ENCODE data around the gene WNK2. TPM values are rescaled to one million over a fixed set of nuclear protein-coding genes. Genes with fewer than 3 reads are reported as not detected.

The WNK2 gene
- total RNA-seq, 1 donor from 2014 or later = 6.2 TPM

DNA sequence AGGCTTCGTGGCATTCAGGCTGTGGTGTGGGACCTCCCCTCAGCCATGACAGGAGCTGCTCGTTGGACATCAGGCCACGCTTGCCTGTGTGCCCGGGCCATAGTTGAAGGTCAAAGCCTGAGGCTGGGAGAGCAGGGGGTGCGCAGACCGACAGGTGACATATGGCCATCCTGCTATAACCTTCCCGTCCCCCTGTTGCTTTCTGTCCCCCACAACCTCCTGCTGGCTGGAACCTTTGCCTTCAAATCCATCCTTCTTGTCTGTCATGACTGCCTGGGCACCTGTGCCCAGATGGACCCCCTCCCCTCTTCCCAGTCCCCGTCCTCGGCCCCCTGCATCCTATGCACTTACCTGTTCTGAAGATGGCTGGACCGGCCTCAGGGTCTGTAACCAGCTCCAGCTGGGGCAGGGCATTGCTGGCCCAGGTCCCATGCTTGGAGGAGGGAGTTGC lies 83.2 kb downstream of the WNK2 start:
- Histone ChIP-seq H3K79me2 (ENCODE audit: low read depth) (no peaks in the 10 kb centered on the region), H3K36me3 (no peaks in the 10 kb centered on the region), H3K4me1 (no peaks in the 10 kb centered on the region), H3K27me3 (no peaks in the 10 kb centered on the region), H3K27ac (no peak overlapping the region), H3K9me3 (ENCODE audit: low read depth) (no peaks in the 10 kb centered on the region), H3K4me2 (no peak overlapping the region), H3K4me3 (no peak overlapping the region), H3F3A (ENCODE audit: low read depth) (no peaks in the 10 kb centered on the region), H3K9ac (no peak overlapping the region), H4K20me1 (ENCODE audit: low read depth) (no peaks in the 10 kb centered on the region), H2AFZ (replicated peaks) (no peak overlapping the region)
- no peaks in the 10 kb centered on the region for H3K27me3 Mint-ChIP-seq (ENCODE audit: insufficient read depth, low read depth)
- peaks cover 5% of the 10 kb centered on the region for H3K4me1 Mint-ChIP-seq
- TF ChIP-seq, protein P1, sequence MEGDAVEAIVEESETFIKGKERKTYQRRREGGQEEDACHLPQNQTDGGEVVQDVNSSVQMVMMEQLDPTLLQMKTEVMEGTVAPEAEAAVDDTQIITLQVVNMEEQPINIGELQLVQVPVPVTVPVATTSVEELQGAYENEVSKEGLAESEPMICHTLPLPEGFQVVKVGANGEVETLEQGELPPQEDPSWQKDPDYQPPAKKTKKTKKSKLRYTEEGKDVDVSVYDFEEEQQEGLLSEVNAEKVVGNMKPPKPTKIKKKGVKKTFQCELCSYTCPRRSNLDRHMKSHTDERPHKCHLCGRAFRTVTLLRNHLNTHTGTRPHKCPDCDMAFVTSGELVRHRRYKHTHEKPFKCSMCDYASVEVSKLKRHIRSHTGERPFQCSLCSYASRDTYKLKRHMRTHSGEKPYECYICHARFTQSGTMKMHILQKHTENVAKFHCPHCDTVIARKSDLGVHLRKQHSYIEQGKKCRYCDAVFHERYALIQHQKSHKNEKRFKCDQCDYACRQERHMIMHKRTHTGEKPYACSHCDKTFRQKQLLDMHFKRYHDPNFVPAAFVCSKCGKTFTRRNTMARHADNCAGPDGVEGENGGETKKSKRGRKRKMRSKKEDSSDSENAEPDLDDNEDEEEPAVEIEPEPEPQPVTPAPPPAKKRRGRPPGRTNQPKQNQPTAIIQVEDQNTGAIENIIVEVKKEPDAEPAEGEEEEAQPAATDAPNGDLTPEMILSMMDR (IDR thresholded peaks at IDR 0.05) = no peak
- no peak for TF ChIP-seq EZH2 (IDR thresholded peaks at IDR 0.05)
- no peak for TF ChIP-seq EZH2phosphoT487 (IDR thresholded peaks at IDR 0.05)
- no peak overlapping the region for H3K27ac Mint-ChIP-seq
- H3K4me3 Mint-ChIP-seq = no peak overlapping the region
- peaks cover 37% of the 10 kb centered on the region for H3K36me3 Mint-ChIP-seq
- H3K9me3 Mint-ChIP-seq = peaks cover 10% of the 10 kb centered on the region
- no peak for DNase-seq (ENCODE audit: low spot score)

DNA sequence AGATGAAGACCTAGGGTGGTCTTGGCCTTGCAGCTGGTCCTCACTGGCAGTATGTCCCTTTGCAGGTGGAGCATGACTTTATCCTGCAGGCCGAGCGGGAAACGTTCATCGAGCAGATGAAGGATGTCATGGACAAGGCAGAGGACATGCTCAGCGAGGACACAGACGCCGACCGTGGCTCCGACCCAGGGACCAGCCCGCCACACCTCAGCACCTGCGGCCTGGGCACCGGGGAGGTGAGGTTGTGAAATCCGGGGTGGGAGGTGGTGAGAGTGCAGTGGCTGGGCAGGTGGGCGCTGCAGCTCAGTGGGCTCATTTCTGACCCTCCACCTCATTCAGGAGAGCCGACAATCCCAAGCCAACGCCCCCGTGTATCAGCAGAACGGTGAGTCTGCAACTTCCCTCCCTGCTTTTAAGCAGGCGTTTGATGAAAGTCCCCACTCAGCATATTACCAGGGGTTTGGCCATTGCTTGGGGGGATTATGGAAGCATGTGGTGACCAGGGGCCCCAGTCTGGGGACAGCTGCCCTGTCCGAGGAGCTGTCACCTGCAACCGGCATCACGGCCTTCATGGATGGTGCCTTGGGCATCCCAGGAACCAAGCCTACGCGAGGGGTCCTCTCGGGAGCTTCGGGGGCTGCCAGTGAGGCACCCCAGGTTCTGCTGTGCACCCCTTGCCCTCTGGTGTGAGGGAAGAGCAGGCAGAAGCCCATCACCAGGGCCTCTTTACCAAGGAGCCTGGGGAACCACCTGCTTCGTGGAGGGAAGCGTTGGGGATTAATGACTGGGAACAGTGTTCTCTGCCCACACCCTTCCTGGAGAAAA lies 84.0 kb downstream of the WNK2 start:
- TF ChIP-seq, protein P1 (IDR thresholded peaks at IDR 0.05) = no peak
- no peak for TF ChIP-seq EZH2 (IDR thresholded peaks at IDR 0.05)
- TF ChIP-seq EZH2phosphoT487 (IDR thresholded peaks at IDR 0.05) = no peak
- Histone ChIP-seq H3K27ac (no peak overlapping the region), H3K9ac (no peak overlapping the region), H3K36me3 (no peaks in the 10 kb centered on the region), H3K9me3 (ENCODE audit: low read depth) (no peaks in the 10 kb centered on the region), H3K4me1 (no peaks in the 10 kb centered on the region), H3K79me2 (ENCODE audit: low read depth) (no peaks in the 10 kb centered on the region), H3F3A (ENCODE audit: low read depth) (no peaks in the 10 kb centered on the region), H3K4me3 (no peak overlapping the region), H4K20me1 (ENCODE audit: low read depth) (no peaks in the 10 kb centered on the region), H2AFZ (replicated peaks) (no peak overlapping the region), H3K4me2 (no peak overlapping the region), H3K27me3 (no peaks in the 10 kb centered on the region)
- H3K36me3 Mint-ChIP-seq = peaks cover 40% of the 10 kb centered on the region
- DNase-seq (ENCODE audit: low spot score) = no peak
- H3K4me1 Mint-ChIP-seq = peaks cover 5% of the 10 kb centered on the region
- no peaks in the 10 kb centered on the region for H3K27me3 Mint-ChIP-seq (ENCODE audit: insufficient read depth, low read depth)
- peaks cover 12% of the 10 kb centered on the region for H3K9me3 Mint-ChIP-seq
- H3K4me3 Mint-ChIP-seq = no peak overlapping the region
- H3K27ac Mint-ChIP-seq = peak overlapping the region; percentile 50

DNA sequence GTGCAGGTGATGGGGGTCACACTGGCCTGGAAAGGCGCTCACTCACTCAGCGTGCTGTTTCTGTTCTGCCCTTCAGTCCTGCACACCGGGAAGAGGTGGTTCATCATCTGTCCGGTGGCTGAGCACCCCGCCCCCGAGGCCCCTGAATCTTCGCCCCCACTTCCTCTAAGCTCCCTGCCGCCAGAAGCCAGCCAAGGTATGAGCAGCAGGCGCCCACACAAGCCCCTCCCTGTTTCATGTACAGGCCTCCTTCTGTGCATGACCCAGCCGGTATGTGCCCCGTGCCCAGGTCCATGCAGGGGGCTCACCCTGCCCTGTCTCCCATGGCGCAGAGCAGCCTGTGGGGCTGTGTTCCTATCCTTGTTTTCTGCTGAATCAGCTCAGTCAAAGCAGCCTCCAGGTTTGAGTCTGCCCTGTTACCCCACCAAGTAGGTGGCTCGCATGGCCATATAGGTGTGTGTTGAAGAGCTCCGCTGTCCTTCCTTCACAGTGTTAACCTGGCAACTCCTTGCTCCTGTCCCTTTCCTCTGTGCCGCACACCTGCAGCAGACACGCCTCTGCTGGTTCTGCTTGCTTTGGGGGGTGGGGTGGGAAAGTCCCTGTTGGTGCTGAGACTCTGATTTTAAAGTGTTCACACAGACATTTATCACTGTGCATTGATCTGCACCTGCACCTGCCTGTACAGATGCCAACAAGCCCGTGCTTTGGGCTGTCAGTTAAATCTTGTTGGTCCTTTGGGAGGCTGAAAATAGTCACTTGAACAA lies 84.8 kb downstream of the WNK2 start:
- Mint-ChIP-seq H3K9me3 (peaks cover 17% of the 10 kb centered on the region), H3K4me3 (no peak overlapping the region), H3K4me1 (peaks cover 5% of the 10 kb centered on the region), H3K27me3 (ENCODE audit: insufficient read depth, low read depth) (no peaks in the 10 kb centered on the region), H3K27ac (no peak overlapping the region), H3K36me3 (peaks cover 41% of the 10 kb centered on the region)
- no peaks in the 10 kb centered on the region for H3K4me1 ChIP-seq
- H3K36me3 ChIP-seq = no peaks in the 10 kb centered on the region
- TF ChIP-seq EZH2 (IDR thresholded peaks at IDR 0.05) = no peak
- TF ChIP-seq, protein P1 (IDR thresholded peaks at IDR 0.05) = no peak
- no peak for TF ChIP-seq EZH2phosphoT487 (IDR thresholded peaks at IDR 0.05)
- H3K27me3 ChIP-seq = no peaks in the 10 kb centered on the region
- H3K79me2 ChIP-seq (ENCODE audit: low read depth) = no peaks in the 10 kb centered on the region
- no peaks in the 10 kb centered on the region for H4K20me1 ChIP-seq (ENCODE audit: low read depth)
- DNase-seq (ENCODE audit: low spot score) = no peak
- H3K9me3 ChIP-seq (ENCODE audit: low read depth) = no peaks in the 10 kb centered on the region
- no peak overlapping the region for H3K9ac ChIP-seq
- no peak overlapping the region for H3K4me2 ChIP-seq
- H3K4me3 ChIP-seq = no peak overlapping the region
- H2AFZ ChIP-seq (replicated peaks) = no peak overlapping the region
- H3F3A ChIP-seq (ENCODE audit: low read depth) = no peaks in the 10 kb centered on the region
- H3K27ac ChIP-seq = no peak overlapping the region

Data from neural progenitor cell (in vitro differentiated cells).